Left kidney (tissue), 2 donors: Measurements from ENCODE around the gene ASTN1. TPM values are rescaled to one million over a fixed set of nuclear protein-coding genes. Genes with fewer than 3 reads are reported as not detected.

Experiments
- DNase-seq: peaks from one replicate; pipeline ENCODE4 v3.0.0-alpha.2; 2013
- polyA plus RNA-seq: library from polyadenylated mRNA; unstranded; fragments of 120-200 nt; gene quantifications from one replicate; pipeline ENCODE4 v1.2.1, GENCODE V29; 2013; ENCODE audit not compliant: insufficient read length

The ASTN1 gene
- polyA plus RNA-seq, 1 donor, result 1.4 TPM

GRCh38 chr1:177163844-177164379 is 600 bp downstream of the ASTN1 start:
- no peak for DNase-seq

- no peak for DNase-seq
These were observed 2.3 kb downstream of the ASTN1 start for GRCh38 chr1:177162243-177162642.

GRCh38 chr1:177146499-177146898 is 18.0 kb downstream of the ASTN1 start:
- no peak for DNase-seq

GRCh38 chr1:177145106-177146070 is 19.1 kb downstream of the ASTN1 start:
- DNase-seq, result no peak

- peak; percentile 28 for DNase-seq
These were observed 21.7 kb downstream of the ASTN1 start for GRCh38 chr1:177142791-177143271.

GRCh38 chr1:177142010-177142409 is 22.5 kb downstream of the ASTN1 start:
- DNase-seq, result no peak

GRCh38 chr1:177138347-177138746 is 26.2 kb downstream of the ASTN1 start:
- no peak for DNase-seq

- no peak for DNase-seq
These were observed 26.7 kb downstream of the ASTN1 start for GRCh38 chr1:177137814-177138213.

- no peak for DNase-seq
These were observed 29.3 kb downstream of the ASTN1 start for GRCh38 chr1:177135250-177135649.

- DNase-seq, result no peak
These were observed 30.5 kb downstream of the ASTN1 start for GRCh38 chr1:177133977-177134538.

- no peak for DNase-seq
These were observed 32.4 kb downstream of the ASTN1 start for GRCh38 chr1:177132141-177132540.

GRCh38 chr1:177131723-177132122 is 32.8 kb downstream of the ASTN1 start:
- DNase-seq, result no peak

GRCh38 chr1:177130451-177130945 is 34.0 kb downstream of the ASTN1 start:
- peak; percentile 26 for DNase-seq

GRCh38 chr1:177128665-177129281 is 35.7 kb downstream of the ASTN1 start:
- no peak for DNase-seq

- no peak for DNase-seq
These were observed 38.2 kb downstream of the ASTN1 start for GRCh38 chr1:177126267-177126666.

- peak; percentile 15 for DNase-seq
These were observed 39.8 kb downstream of the ASTN1 start for GRCh38 chr1:177124577-177125278.

GRCh38 chr1:177122461-177123251 is 41.9 kb downstream of the ASTN1 start:
- DNase-seq, result peak; percentile 36

GRCh38 chr1:177119311-177119710 is 45.2 kb downstream of the ASTN1 start:
- no peak for DNase-seq

GRCh38 chr1:177118901-177119300 is 45.6 kb downstream of the ASTN1 start:
- DNase-seq, result no peak

- DNase-seq, result peak; percentile 12
These were observed 47.6 kb downstream of the ASTN1 start for GRCh38 chr1:177116941-177117340.
